Activated CD4-positive, alpha-beta T cell treated with anti-CD3 and anti-CD28 coated beads, Interleukin-10, Interleukin-2, amounts not matched to agents 100 ng/mL and 50 ng/mL, durations not matched to agents 16 hours and 8 hours (primary cell): ENCODE results near the gene SMTN.
"Not testable (repeated sequence)": the region's sequence is repeated elsewhere in the genome, so short reads cannot be mapped to it uniquely, and the experiment has no call there.

Experiments used
- DNase-seq: peaks from one replicate; pipeline ENCODE4 v3.0.0-alpha.2; 2020

Gene SMTN

GRCh38 chr22:31106001-31106571 is 25.0 kb downstream of the SMTN start:
- DNase-seq: no peak

DNA sequence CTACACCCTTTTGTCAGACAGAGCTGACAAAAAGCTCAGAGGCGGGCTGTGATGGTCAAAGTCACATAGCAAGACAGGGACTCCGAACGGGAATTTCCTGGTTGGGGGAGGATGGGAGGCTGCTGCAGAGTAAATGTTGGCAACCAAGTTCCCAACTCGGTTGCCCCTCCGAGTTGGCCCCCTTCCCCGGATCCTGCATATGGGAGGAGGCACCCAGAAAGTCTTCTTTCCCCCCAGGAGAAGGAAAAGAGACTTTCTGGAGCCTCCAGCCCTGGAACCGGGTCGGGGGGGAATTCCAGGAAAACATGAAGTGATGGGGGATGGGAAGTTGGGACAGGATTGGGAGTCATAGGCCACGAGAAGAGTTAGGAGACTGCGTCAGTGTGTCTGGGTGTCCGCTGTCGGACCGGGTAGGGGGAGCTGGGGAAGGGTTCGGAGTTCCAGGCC is 25.6 kb downstream of the SMTN start:
- no peak for DNase-seq

DNA sequence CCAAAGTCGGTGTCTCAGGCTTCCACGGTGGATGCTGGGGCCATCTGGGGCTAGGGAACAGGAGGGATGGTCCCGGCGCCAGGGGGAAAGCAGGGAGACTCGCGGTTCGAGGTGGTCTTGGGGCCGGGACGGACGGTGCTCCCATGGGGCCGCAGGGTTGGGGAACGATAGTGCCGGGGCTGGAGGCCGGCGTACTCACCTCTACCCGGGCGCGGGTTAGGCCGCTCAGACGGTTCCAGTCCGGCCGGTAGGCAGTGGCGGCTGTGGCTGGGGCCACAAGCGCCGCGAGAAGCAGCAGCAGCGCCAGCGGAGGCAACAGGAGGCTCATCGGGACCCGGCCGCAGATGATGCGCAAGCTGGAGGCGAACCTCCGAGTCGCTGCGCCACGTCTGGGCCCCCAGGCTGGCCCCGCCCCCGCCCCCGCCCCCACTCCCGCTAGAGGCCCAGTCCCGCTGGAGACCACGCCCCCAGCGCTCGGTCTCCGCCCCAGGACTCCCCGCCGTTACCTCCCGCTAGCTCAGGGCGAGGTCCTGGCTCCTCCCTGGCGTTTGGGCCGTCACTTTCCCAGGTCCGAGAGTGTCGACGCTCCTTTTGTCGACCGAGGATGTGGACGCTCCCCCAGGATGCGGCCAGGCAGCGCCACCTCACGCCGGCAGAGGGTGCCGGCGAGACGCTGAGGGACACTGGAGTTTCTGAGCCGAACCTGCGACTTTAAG is 26.2 kb downstream of the SMTN start, which contains the start of gene SELENOM:
Gene SELENOM (minus strand): TSS at position 391 of the 716 bp plus-strand sequence. CDS start 63 bp downstream, at position 328.
- peak; percentile 92 for DNase-seq

DNA sequence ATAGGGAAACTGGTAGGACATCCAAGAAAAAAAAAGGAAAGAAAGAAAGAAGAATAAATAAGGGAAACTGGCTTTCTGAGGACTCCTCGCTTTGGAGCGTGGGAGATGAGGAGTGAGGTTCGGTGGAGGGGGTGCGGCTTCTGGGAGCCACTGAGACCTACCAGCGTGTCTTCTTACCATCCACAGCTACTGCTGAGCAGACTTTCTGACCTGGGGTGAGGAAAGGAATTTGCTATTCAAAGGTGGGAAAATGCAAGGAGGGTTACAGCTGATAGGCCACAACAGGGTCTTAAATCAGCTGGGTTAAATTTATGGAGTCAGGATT is 26.7 kb downstream of the SMTN start:
- no peak for DNase-seq

DNA sequence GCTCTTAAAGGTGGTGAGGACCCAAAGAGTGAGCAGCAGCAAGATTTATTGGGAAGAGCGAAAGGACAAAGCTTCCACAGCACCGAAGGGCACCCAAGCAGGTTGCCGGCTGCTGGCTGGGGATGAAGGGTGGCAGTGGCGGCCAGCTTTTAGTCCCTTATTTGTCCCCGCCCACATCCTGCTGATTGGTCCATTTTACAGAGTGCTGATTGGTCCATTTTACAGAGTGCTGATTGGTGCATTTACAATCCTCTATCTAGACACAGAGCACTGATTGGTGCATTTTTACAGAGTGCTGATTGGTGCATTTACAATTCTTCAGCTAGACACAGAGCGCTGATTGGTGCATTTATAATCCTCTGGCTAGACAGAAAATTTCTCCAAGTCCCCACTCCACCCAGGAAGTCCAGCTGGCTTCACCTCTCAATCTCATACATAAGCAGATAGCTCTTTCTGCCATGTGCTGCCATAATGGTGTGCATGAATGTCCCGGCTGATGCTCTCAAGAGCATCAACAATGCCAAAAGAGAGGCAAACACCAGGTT is 31.5 kb downstream of the SMTN start:
- DNase-seq: not testable (repeated sequence)

- no peak for DNase-seq
These were observed 37.1 kb downstream of the SMTN start for GRCh38 chr22:31118046-31118820.

GRCh38 chr22:31119026-31119717 is 38.1 kb downstream of the SMTN start:
- DNase-seq: no peak

DNA sequence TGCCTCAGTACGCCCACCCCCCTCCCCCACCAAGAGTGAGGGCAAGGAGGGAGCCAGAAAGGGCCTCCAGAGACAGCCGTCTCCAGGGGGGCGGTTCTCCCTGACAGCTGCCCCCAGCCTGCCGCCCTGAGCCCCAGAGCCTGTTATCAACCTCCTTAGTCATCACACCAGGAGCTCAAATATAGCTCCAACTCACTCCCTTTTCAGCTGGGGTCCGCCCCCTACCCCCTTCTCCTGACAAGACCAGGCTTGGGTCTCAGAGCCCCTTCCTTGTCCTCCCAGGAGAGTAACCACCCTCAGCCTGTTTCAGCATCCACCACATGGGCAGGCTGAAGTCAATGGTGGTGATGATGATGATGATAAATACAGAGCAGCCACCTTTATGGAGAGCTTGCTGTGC is 39.1 kb downstream of the SMTN start:
- DNase-seq: no peak

DNA sequence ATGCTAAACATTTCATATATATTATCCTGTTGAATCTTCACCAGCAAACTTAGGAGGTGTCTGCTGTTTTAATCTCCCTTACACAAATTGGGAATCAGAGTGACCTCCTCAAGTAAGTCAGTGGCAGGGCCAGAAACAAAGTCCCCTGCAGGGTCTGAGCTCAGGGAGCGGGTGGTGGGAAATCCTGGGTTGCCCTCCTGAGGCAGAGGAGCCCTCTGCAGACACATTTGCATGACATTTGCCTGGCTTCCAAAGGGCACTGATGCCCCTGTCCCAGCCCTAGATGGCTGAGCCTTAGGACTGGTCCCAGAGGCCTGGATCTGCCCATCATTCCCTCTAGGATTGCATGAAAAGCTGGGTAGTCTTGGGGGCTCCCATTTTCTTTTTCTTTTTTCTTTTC is 39.5 kb downstream of the SMTN start:
- no peak for DNase-seq

DNA sequence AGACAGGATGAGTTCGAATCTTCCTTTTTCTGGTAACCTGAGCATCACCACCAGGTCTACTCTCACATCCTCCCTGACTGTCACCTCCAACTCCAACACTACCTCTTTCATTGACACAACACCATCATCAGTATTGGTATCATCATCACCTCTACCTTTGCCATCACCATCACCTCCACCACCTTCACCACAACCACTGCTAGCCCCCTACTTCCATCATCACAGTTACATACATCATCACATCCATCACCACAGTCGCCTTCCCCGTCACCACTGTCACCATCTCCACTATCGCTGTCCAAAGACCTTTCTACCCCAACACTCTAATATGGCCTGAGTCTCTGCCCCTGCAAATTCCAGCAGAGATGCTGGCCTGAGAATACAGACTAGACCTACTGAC is 40.3 kb downstream of the SMTN start:
- DNase-seq: no peak

- no peak for DNase-seq
These were observed 41.0 kb downstream of the SMTN start for GRCh38 chr22:31122196-31122531.

GRCh38 chr22:31122532-31123291 is 41.6 kb downstream of the SMTN start, which contains the start of gene INPP5J:
Gene INPP5J, plus strand, starts transcription at chr22:31122966. Its CDS starts 49 bp downstream, at chr22:31123015.
- no peak for DNase-seq

DNA sequence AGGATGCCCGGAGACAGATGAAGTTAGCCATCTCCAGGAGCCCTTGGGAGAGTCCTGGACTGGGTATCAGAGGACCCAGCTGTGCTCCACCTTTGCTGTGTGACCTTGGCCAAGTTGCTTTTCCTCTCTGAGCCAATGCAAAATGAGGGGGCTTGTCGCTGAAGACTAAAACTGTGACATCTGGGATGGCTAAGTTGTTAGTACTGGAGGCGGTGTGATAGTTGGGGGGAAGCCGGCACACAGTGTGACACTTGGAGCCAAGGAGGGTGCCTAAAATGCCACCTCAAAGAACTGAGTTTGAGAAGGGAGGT is 42.1 kb downstream of the SMTN start:
- no peak for DNase-seq

DNA sequence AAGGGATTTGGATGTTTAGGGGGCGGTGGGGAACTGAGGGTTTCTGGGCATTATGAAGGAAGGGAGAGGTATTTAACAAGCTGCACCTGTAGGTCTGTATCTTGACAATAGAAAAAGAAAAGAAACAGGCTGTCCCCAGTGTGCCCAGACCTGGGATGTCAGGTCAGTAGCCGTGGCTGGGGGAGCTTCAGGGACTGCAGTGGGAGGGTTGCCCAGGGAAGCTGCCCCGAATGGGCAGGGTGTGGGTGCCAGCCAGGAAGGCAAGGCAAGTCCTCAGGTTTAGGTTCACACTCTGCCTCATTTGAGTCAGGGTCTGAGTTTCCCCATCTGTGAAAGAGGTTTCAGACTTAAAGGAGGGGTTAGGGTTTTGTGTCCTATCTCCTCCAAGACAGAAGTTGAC is 43.2 kb downstream of the SMTN start:
- no peak for DNase-seq

DNA sequence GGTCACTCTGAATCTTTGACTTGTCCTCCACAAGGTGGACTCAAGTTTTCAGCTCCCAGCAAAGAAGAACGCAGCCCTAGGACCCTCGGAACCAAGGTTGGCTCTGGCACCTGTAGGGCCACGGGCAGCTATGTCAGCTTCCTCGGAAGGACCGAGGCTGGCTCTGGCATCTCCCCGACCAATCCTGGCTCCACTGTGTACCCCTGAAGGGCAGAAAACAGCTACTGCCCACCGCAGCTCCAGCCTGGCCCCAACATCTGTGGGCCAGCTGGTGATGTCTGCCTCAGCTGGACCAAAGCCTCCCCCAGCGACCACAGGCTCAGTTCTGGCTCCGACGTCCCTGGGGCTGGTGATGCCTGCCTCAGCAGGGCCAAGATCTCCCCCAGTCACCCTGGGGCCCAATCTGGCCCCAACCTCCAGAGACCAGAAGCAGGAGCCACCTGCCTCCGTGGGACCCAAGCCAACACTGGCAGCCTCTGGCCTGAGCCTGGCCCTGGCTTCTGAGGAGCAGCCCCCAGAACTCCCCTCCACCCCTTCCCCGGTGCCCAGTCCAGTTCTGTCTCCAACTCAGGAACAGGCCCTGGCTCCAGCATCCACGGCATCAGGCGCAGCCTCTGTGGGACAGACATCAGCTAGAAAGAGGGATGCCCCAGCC is 43.8 kb downstream of the SMTN start:
- DNase-seq: no peak

DNA sequence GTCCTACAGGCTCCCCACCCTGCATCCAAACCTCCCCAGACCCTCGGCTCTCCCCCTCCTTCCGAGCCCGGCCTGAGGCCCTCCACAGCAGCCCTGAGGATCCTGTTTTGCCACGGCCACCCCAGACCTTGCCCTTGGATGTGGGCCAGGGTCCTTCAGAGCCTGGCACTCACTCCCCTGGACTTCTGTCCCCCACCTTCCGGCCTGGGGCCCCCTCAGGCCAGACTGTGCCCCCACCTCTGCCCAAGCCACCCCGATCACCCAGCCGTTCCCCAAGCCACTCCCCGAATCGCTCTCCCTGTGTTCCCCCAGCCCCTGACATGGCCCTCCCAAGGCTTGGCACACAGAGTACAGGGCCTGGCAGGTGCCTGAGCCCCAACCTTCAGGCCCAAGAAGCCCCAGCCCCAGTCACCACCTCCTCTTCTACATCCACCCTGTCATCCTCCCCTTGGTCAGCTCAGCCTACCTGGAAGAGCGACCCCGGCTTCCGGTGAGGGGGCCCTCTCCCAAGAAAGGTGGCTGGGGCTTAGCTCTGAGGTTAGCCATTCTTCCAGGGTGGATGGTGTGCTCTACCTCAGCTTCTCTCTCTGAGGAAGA is 44.5 kb downstream of the SMTN start:
- no peak for DNase-seq

DNA sequence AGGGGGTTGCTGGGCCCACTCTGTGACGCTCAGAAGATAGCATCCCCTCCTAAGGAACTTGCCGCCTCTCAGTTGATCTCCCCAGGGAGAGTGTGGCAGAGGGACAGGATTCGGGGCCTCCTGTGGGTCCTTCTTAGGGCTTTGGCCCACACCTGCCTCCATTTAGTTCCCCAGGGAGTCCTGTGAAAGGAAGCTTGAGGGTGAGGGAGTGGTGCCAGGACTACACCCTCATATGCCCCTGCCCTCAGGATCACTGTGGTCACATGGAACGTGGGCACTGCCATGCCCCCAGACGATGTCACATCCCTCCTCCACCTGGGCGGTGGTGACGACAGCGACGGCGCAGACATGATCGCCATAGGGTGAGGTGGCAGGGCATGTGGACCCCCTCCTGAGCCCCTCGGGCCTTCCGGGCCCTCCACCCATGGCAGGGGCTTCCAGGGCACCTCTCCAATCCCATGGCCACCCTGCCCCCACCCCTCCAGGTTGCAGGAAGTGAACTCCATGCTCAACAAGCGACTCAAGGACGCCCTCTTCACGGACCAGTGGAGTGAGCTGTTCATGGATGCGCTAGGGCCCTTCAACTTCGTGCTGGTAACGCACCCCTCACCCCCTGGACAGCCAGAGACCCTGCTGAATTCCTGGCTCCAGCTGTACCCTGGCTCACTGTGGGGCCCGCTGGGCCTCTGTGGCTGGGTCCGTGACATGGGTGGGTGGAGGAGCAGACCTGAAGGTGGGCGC is 45.2 kb downstream of the SMTN start:
- no peak for DNase-seq

DNA sequence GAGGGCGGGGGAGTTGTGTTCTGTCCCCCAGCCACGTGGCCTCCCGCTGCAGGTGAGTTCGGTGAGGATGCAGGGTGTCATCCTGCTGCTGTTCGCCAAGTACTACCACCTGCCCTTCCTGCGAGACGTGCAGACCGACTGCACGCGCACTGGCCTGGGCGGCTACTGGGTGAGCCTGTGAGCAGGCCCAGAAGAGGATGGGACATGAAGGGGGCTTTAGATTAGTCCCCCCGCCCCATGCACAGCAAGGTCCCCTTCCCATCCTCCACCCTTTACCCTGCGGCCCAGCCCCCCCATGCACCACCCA is 45.7 kb downstream of the SMTN start:
- DNase-seq: no peak

DNA sequence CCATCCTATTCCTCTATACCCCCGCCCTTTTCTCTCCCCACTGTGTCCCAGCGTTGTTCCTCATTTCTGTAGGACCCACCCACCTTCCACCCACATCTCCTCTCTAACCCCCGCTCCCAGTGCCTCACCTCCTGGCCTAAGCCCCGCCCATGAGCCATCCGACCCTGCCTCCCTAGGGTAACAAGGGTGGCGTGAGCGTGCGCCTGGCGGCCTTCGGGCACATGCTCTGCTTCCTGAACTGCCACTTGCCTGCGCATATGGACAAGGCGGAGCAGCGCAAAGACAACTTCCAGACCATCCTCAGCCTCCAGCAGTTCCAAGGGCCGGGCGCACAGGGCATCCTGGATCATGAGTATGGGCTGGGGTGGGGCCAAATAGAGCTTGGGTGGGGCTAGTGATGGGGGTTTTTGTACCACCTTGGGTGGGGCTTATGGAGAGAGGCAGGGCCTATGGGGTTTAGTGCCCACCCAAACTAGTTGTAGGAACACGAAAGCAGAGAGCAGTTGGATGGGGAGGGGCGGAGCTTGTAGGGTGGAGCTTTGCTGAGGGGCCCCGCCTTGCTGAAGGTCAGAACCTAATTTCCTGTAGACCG is 46.2 kb downstream of the SMTN start:
- no peak for DNase-seq

DNA sequence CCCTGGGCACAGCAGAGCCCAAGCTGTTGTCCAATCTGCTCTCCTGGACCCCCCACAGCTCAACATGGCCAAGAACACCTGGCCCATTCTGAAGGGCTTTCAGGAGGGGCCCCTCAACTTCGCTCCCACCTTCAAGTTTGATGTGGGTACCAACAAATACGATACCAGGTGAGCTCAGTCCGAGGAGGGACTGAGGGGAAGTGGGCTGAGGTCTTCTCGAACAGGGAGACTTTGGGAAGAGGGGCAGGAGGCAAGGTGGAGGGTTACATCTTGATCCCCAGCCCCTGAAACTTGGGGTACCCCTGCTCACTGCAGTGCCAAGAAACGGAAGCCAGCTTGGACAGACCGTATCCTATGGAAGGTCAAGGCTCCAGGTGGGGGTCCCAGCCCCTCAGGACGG is 47.0 kb downstream of the SMTN start:
- DNase-seq: no peak

DNA sequence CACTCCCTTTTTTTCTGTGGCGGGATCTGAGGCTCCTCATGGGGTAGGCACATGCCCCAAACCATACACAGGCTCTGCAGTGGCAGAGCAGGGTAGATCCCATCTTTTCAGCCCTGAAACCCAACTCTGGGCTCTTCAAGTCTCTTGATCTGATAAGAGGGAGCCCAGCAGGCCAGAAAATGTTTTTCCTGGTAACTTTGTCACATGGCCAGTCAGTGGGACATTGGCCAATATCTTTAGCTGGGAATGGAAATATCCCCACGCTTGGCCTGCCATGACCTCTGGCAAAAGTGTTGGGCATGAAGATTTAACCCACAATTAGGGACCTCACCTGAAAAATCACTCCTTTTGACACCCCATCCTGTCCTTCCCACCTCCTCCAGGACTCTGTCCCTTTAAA is 49.8 kb downstream of the SMTN start:
- no peak for DNase-seq
